Measurements from ENCODE around the gene TSPAN9. TPM values are rescaled to one million over a fixed set of nuclear protein-coding genes. Genes with fewer than 3 reads are reported as not detected.

Gene TSPAN9
- total RNA-seq, 4 donors from 2014 or later: 27.8 to 47.2 (median 34.3) TPM

DNA sequence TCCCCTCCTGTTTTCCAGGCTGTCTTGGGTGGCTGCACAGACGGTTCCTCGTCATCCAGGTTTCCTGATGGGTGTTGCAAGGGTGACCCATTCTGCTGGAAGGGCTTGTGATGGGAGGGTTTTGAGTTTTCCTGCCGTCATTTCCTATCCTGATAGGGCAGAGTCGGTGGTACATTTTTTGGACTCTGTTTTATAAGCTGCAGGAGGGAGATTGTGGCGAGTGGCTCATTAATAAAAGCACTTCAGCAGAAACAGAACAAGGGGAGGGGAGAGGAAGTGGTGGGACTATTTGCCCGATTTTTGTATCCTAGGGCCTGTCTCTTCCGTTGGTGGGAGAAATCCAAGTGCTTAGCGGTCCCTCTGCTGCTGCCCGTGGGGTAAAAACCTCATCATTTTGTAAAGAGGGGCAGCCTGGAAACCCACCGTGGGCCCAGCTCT, 40.0 kb downstream of the TSPAN9 start:
- WGBS: 58% methylated on average over 10 of the region's 10 CpGs
- H3K9me3 ChIP-seq: no peaks in the 10 kb centered on the region
- no peak for DNase-seq (ENCODE audit: low spot score in 2 of 2)
- H3K4me3 ChIP-seq: no peak overlapping the region
- H3K4me1 ChIP-seq: peaks cover 30% of the 10 kb centered on the region
- H3K27me3 ChIP-seq: no peaks in the 10 kb centered on the region
- no peak for TF ChIP-seq POLR2A (IDR thresholded peaks at IDR 0.05)
- TF ChIP-seq, protein P1, sequence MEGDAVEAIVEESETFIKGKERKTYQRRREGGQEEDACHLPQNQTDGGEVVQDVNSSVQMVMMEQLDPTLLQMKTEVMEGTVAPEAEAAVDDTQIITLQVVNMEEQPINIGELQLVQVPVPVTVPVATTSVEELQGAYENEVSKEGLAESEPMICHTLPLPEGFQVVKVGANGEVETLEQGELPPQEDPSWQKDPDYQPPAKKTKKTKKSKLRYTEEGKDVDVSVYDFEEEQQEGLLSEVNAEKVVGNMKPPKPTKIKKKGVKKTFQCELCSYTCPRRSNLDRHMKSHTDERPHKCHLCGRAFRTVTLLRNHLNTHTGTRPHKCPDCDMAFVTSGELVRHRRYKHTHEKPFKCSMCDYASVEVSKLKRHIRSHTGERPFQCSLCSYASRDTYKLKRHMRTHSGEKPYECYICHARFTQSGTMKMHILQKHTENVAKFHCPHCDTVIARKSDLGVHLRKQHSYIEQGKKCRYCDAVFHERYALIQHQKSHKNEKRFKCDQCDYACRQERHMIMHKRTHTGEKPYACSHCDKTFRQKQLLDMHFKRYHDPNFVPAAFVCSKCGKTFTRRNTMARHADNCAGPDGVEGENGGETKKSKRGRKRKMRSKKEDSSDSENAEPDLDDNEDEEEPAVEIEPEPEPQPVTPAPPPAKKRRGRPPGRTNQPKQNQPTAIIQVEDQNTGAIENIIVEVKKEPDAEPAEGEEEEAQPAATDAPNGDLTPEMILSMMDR (IDR thresholded peaks at IDR 0.05): no peak
- TF ChIP-seq POLR2AphosphoS5 (IDR thresholded peaks at IDR 0.05): no peak
- no peak for TF ChIP-seq EP300 (IDR thresholded peaks at IDR 0.05)
- peaks cover 12% of the 10 kb centered on the region for H3K36me3 ChIP-seq
- peak overlapping the region; percentile 46 for H3K27ac ChIP-seq

DNA sequence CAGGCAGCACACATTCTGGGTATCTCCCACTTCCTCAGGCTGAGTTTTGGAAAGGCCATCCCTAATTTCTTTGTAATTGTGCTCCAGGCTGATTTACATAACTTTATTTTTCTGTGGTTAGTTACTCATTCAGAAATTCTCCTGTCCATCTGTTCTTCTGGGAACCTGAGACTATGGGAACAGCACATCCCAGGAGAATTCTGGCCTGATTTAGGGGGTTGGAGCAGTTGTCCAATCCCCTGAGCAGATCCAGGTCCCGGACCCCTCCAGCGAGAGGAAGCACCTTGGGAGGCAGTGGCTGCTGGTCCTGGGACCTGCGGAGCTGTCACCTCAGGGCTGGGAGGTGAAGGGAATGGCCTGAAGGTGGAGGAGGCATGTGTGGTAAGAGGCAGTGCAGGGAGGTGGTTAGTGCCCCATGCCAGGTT, 40.4 kb downstream of the TSPAN9 start:
- peaks cover 34% of the 10 kb centered on the region for H3K4me1 ChIP-seq
- TF ChIP-seq EP300 (IDR thresholded peaks at IDR 0.05): no peak
- TF ChIP-seq POLR2A (IDR thresholded peaks at IDR 0.05): no peak
- TF ChIP-seq, protein P1 (IDR thresholded peaks at IDR 0.05): no peak
- no peak for TF ChIP-seq POLR2AphosphoS5 (IDR thresholded peaks at IDR 0.05)
- no peaks in the 10 kb centered on the region for H3K9me3 ChIP-seq
- peaks cover 12% of the 10 kb centered on the region for H3K36me3 ChIP-seq
- WGBS: 82% methylated on average over 3 of the region's 3 CpGs
- H3K4me3 ChIP-seq: no peak overlapping the region
- no peak for DNase-seq (ENCODE audit: low spot score in 2 of 2)
- H3K27me3 ChIP-seq: no peaks in the 10 kb centered on the region
- H3K27ac ChIP-seq: peak overlapping the region; percentile 46

DNA sequence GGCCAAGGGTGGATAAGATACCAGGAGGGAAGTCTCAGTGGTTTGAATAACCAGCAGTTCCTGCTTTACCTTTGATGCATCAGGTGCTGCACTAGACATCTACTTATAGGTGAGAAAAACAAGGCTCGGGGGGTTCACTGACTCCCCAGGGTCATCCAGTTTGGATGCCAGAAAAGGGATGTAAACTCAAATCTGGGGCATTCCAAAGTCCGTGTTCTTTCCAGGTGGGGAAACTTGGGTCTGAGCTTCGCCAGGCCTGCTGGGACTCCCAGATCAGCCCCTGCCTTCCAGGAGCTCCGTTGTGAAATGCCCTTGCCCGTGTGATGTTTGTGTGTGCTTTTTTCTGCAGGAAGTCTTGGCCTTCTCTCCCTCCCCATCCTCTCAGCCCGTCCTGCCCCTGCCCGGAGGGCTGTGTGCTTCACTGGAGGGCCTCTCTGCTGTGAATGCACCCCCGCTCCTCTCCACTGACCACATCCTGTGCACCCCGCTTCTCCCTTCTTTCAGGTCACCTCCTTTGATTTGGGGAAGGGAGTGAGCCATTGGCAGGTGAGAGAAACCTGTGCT, 42.1 kb downstream of the TSPAN9 start:
- no peak for TF ChIP-seq EP300 (IDR thresholded peaks at IDR 0.05)
- TF ChIP-seq, protein P1 (IDR thresholded peaks at IDR 0.05): no peak
- no peak for TF ChIP-seq POLR2A (IDR thresholded peaks at IDR 0.05)
- no peak for TF ChIP-seq POLR2AphosphoS5 (IDR thresholded peaks at IDR 0.05)
- no peaks in the 10 kb centered on the region for H3K36me3 ChIP-seq
- H3K27ac ChIP-seq: peak overlapping the region; percentile 41
- H3K9me3 ChIP-seq: no peaks in the 10 kb centered on the region
- DNase-seq (ENCODE audit: low spot score in 2 of 2): no peak
- H3K27me3 ChIP-seq: no peaks in the 10 kb centered on the region
- peaks cover 47% of the 10 kb centered on the region for H3K4me1 ChIP-seq
- 57% methylated on average over 8 of the region's 9 CpGs for WGBS
- no peak overlapping the region for H3K4me3 ChIP-seq

DNA sequence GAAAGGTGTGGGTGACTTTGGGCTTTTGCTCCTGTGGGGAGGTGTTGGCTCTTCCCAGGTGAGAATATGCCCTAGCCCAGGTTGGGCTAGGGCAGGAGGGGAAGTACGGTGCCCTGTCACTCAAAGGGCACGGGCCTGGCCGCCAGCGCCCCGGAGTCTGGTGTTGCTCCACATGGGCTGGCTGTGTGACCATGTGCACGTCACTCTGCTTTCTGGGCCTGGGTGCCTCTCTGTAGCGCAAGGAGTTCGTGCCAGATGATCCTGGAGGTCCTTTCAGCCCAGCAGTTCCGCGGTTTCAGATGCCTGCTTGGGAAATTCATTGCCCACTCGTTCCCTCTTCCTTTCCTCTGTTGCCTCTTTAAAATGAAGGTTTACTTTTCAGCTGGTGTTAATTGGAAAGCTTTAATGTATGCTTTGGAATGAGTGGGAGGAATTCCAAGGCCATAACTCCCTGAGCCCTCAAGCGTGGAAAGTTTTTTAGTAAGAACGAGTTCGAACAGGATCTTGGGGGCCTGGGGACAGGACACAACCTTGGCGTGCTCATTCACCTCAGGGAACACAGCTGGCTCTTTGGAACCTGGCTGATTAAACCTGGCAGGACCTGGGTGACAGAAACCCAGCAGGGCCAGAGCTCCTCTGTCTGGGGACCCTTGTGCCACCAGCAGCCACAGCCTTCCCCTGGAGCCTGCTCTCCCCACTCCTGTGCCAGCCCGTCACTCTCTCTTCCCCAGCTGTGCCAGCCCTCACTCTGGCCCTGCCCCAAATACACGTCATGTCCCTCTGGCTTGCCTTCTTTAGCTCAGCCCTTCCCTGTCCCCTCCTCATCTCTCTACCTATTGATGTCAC, 42.8 kb downstream of the TSPAN9 start:
- DNase-seq (ENCODE audit: low spot score in 2 of 2): no peak
- Histone ChIP-seq H3K27me3 (no peaks in the 10 kb centered on the region), H3K27ac (peak overlapping the region; percentile 41), H3K36me3 (no peaks in the 10 kb centered on the region), H3K9me3 (no peaks in the 10 kb centered on the region), H3K4me3 (no peak overlapping the region), H3K4me1 (peaks cover 47% of the 10 kb centered on the region)
- WGBS: 53% methylated on average over 17 of the region's 17 CpGs
- TF ChIP-seq POLR2A (IDR thresholded peaks at IDR 0.05): no peak
- TF ChIP-seq EP300 (IDR thresholded peaks at IDR 0.05): no peak
- TF ChIP-seq, protein P1 (IDR thresholded peaks at IDR 0.05): no peak
- no peak for TF ChIP-seq POLR2AphosphoS5 (IDR thresholded peaks at IDR 0.05)

DNA sequence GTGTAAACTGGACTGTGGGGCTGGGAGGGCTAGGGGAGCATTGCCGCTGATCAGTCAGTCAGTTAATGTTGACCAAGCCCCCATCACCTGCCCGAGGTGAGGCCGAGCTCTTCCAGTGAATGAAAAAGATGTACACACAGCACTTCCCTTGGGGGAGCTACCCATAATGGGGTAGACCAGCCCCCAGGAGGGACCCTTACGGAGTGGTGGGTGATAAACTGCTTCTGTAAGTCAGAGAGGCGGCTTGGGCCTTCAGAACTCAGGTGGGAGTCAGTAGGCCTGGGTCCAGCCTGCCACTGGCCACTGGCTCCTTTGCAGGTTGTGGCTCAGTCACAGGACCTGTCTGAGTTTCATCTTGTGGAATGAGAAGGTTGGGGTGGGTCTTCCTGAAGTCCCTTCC, 43.5 kb downstream of the TSPAN9 start:
- WGBS: 76% methylated on average over 5 of the region's 5 CpGs
- DNase-seq (ENCODE audit: low spot score in 2 of 2): no peak
- no peak overlapping the region for H3K4me3 ChIP-seq
- peak overlapping the region; percentile 41 for H3K27ac ChIP-seq
- peaks cover 47% of the 10 kb centered on the region for H3K4me1 ChIP-seq
- no peaks in the 10 kb centered on the region for H3K36me3 ChIP-seq
- TF ChIP-seq POLR2AphosphoS5 (IDR thresholded peaks at IDR 0.05) (no peak), EP300 (IDR thresholded peaks at IDR 0.05) (no peak), POLR2A (IDR thresholded peaks at IDR 0.05) (no peak)
- TF ChIP-seq, protein P1 (IDR thresholded peaks at IDR 0.05): no peak
- no peaks in the 10 kb centered on the region for H3K9me3 ChIP-seq
- no peaks in the 10 kb centered on the region for H3K27me3 ChIP-seq

Measured in suprapubic skin (tissue), 4 donors.